CD14-positive monocyte (primary cell): ENCODE data around the gene PARP9. TPM values are rescaled to one million over a fixed set of nuclear protein-coding genes. Genes with fewer than 3 reads are reported as not detected.
A peak's percentile ranks its signal among the peaks of the same experiment; 100 is the strongest.

Experiments
- DNase-seq, 3 donors: peaks; one replicate each; pipeline ENCODE4 v3.0.0-alpha.2; 2011 to 2022
- H2AFZ ChIP-seq: 2 replicates; pipeline ENCODE4 v1.6.0; 2012; ENCODE audit warnings: mild to moderate bottlenecking, low read depth, low read length, inconsistent platforms; ENCODE audit not compliant: insufficient read depth, poor library complexity, severe bottlenecking
- H3K27ac ChIP-seq, 2 donors: 1 replicate in 1 of 2; 2 replicates in 1 of 2; pipeline ENCODE4 v1.5.1; 2012 to 2013; ENCODE audit warnings: low read length in 2 of 2, control low read depth in 1 of 2, inconsistent platforms in 1 of 2, low read depth in 1 of 2, mild to moderate bottlenecking in 1 of 2
- H3K27me3 ChIP-seq, 2 donors: one replicate each; pipeline versions ENCODE4 v1.6.0 to v1.6.1; 2011 to 2013; ENCODE audit warnings: low read length in 2 of 2; ENCODE audit not compliant: control insufficient read depth in 2 of 2, insufficient read depth in 2 of 2
- H3K36me3 ChIP-seq, 2 donors: replicated peaks in 1 of 2; 1 replicate in 1 of 2; 2 replicates in 1 of 2; pipeline versions ENCODE4 v1.5.1 to v1.6.1; 2012 to 2013; ENCODE audit warnings: low read length in 2 of 2, control low read depth in 1 of 2, inconsistent platforms in 1 of 2, mild to moderate bottlenecking in 1 of 2; ENCODE audit not compliant: insufficient read depth in 2 of 2, control insufficient read depth in 1 of 2
- H3K4me1 ChIP-seq, 2 donors: 1 replicate in 1 of 2; 2 replicates in 1 of 2; pipeline versions ENCODE4 v1.5.1 to v1.6.1; 2012 to 2013; ENCODE audit warnings: low read length in 2 of 2, control low read depth in 1 of 2, inconsistent platforms in 1 of 2, mild to moderate bottlenecking in 1 of 2, moderate library complexity in 1 of 2; ENCODE audit not compliant: insufficient read depth in 2 of 2, control insufficient read depth in 1 of 2
- H3K4me2 ChIP-seq: replicated peaks from 2 replicates; pipeline ENCODE3; 2012; ENCODE audit warnings: low read length, moderate library complexity, mild to moderate bottlenecking; ENCODE audit not compliant: poor library complexity, severe bottlenecking; ENCODE audit errors: extremely low read depth
- H3K4me3 ChIP-seq, 3 experiments: fragments of 200-600 bp in 1 of 3; sonication (generic) in 1 of 3; replicated peaks in 1 of 3; 1 replicate in 2 of 3; 2 replicates in 1 of 3; pipeline ENCODE4 v1.5.1; 2011 to 2013; ENCODE audit warnings: low read length in 3 of 3, mild to moderate bottlenecking in 3 of 3, control low read depth in 2 of 3, low read depth in 2 of 3, inconsistent platforms in 1 of 3, moderate library complexity in 1 of 3
- H3K79me2 ChIP-seq: 2 replicates; pipeline ENCODE4 v1.6.0; 2012; ENCODE audit warnings: mild to moderate bottlenecking, control low read depth, inconsistent platforms, low read length, moderate library complexity; ENCODE audit not compliant: insufficient read depth
- H3K9ac ChIP-seq: 2 replicates; pipeline ENCODE4 v1.6.0; 2017; ENCODE audit warnings: low read length, mild to moderate bottlenecking; ENCODE audit not compliant: insufficient read depth, poor library complexity, severe bottlenecking
- H3K9me3 ChIP-seq, 2 donors: replicated peaks in 1 of 2; 1 replicate in 1 of 2; 2 replicates in 1 of 2; pipeline versions ENCODE4 v1.5.1 to v1.6.1; 2012 to 2013; ENCODE audit warnings: low read length in 2 of 2, control low read depth in 1 of 2; ENCODE audit not compliant: control insufficient read depth in 1 of 2, insufficient read depth in 1 of 2
- H4K20me1 ChIP-seq: 2 replicates; pipeline ENCODE4 v1.6.0; 2012; ENCODE audit warnings: mild to moderate bottlenecking, low read length, control low read depth, moderate library complexity; ENCODE audit not compliant: insufficient read depth
- H3K27ac Mint-ChIP-seq, 7 donors: one replicate each; pipeline ENCODE4 v1.8.0; 2020; ENCODE audit warnings: mild to moderate bottlenecking in 7 of 7, mixed read lengths in 7 of 7, moderate library complexity in 6 of 7, inconsistent platforms in 2 of 7
- H3K27me3 Mint-ChIP-seq, 3 donors: one replicate each; pipeline ENCODE4 v1.8.0; 2021 to 2022; ENCODE audit warnings: low read depth in 3 of 3, mild to moderate bottlenecking in 3 of 3, mixed read lengths in 3 of 3, moderate library complexity in 3 of 3, inconsistent platforms in 1 of 3
- H3K36me3 Mint-ChIP-seq, 2 donors: one replicate each; pipeline ENCODE4 v1.8.0; 2020; ENCODE audit warnings: mixed read lengths in 2 of 2, inconsistent platforms in 1 of 2, mild to moderate bottlenecking in 1 of 2
- H3K4me1 Mint-ChIP-seq: one replicate; pipeline ENCODE4 v1.8.0; 2020; ENCODE audit warnings: mild to moderate bottlenecking, mixed read lengths
- H3K4me3 Mint-ChIP-seq, 2 donors: one replicate each; pipeline ENCODE4 v1.8.0; 2020; ENCODE audit warnings: mild to moderate bottlenecking in 2 of 2, mixed read lengths in 2 of 2, moderate library complexity in 1 of 2
- H3K9me3 Mint-ChIP-seq, 7 donors: one replicate each; pipeline ENCODE4 v1.8.0; 2020 to 2022; ENCODE audit warnings: mixed read lengths in 7 of 7, mild to moderate bottlenecking in 6 of 7, moderate library complexity in 6 of 7, inconsistent platforms in 2 of 7
- CTCF ChIP-seq: fragments of 200-600 bp; IDR thresholded peaks from one replicate; pipeline ENCODE4 v1.8.0; 2022; ENCODE audit warnings: antibody characterized with exemption, mild to moderate bottlenecking
- WGBS: methylation state at CpG from one replicate; pipeline ENCODE4 v1.1.5; 2013; ENCODE audit warnings: missing lambda C conversion rate; ENCODE audit not compliant: insufficient coverage; 5-methylcytosine and 5-hydroxymethylcytosine counted together
- intact Hi-C, 2 donors: fragments of 100-400 bp; cut with micrococcal nuclease; formaldehyde crosslinking; loops; one replicate each; pipeline versions ENCODE4 v1.15.0 to v1.15.1; 2023
- polyA plus RNA-seq, 3 donors: library from polyadenylated mRNA; depleted of rRNA in 1 of 3; unstranded in 2 of 3; stranded (reverse) in 1 of 3; fragments of 300-500 nt in 2 of 3; fragments of >200 nt in 1 of 3; fragmentation: Illumina TruSeq in 2 of 3; gene quantifications; 1 replicate in 2 of 3; 2 replicates in 1 of 3; pipeline ENCODE4 v1.2.3, GENCODE V29; 2012 to 2021

Gene PARP9
- polyA plus RNA-seq, 3 donors, result 31.4 to 43.3 (median 34.4) TPM

DNA sequence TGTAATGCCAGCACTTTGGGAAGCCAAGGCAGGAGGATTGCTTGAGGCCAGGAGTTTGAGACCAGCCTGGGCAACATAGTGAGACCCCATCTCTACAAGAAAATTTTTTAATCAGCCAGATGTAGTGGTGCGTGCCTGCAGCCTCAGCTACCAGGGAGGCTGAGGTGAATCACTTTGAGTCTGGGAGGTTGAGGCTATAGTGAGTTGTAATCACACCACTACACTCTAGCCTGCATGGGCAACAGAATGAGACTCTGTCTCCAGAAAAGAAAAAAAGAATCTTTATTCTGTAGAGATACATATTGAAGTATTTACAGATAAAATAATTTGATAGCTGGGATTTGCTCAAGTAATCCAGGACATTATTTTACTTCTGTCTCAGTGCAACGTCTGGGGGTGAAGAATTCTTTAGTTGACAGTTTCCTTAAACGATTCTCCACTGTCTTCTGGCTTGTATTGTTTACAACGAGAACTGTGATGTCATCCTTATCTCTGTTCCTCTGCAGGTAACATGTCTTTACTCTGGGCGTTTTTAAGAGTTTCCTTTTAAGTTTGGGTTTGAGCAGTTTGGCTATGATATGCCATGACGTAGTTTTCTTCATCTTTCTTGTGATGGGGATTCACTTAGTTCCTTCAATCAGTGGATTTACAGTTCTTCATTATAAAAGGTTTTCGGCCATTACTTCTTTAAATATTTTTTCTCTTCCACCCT, 75.7 kb downstream of the PARP9 start:
- intact Hi-C loops, result no loop called here
- no peaks in the 10 kb centered on the region for H3K9me3 ChIP-seq
- Mint-ChIP-seq H3K4me3 (no peak overlapping the region), H3K9me3 (no peaks in the 10 kb centered on the region), H3K27ac (peak overlapping the region in 1 of 7 donors; percentile 41), H3K4me1 (peaks cover 5% of the 10 kb centered on the region), H3K27me3 (no peaks in the 10 kb centered on the region), H3K36me3 (peaks cover 36 to 44% of the 10 kb centered on the region in 2 donors)
- H3K9ac ChIP-seq, result no peak overlapping the region
- peaks cover 15% of the 10 kb centered on the region for H3K79me2 ChIP-seq
- 94% methylated on average over 3 of the region's 7 CpGs for WGBS
- no peak for TF ChIP-seq CTCF
- no peak for DNase-seq
- peaks cover 42% of the 10 kb centered on the region for H4K20me1 ChIP-seq
- no peaks in the 10 kb centered on the region for H3K4me1 ChIP-seq
- no peak overlapping the region for H3K4me3 ChIP-seq
- H3K36me3 ChIP-seq, result peaks cover 18 to 77% of the 10 kb centered on the region in 2 donors
- no peak overlapping the region for H3K4me2 ChIP-seq
- H3K27me3 ChIP-seq, result no peaks in the 10 kb centered on the region
- H3K27ac ChIP-seq, result no peak overlapping the region
- H2AFZ ChIP-seq, result no peak overlapping the region

GRCh38 chr3:122484985-122485384, 79.1 kb downstream of the PARP9 start:
- 29% methylated on average over 3 of the region's 5 CpGs for WGBS

More at GRCh38 chr3:122484985-122485384, 79.1 kb downstream of the PARP9 start:
- Mint-ChIP-seq H3K36me3 (peaks cover 26 to 35% of the 10 kb centered on the region in 2 donors), H3K9me3 (no peaks in the 10 kb centered on the region), H3K27me3 (no peaks in the 10 kb centered on the region), H3K27ac (peak overlapping the region in 3 of 7 donors; percentile 10 to 19 (median 11)), H3K4me1 (peaks cover 5% of the 10 kb centered on the region), H3K4me3 (no peak overlapping the region)
- H3K27ac ChIP-seq, result no peak overlapping the region
- peaks cover 3 to 48% of the 10 kb centered on the region in 2 donors for H3K36me3 ChIP-seq
- no peaks in the 10 kb centered on the region for H3K9me3 ChIP-seq
- H3K9ac ChIP-seq, result no peak overlapping the region
- no peak overlapping the region for H3K4me3 ChIP-seq
- H3K4me2 ChIP-seq, result no peak overlapping the region
- H3K27me3 ChIP-seq, result no peaks in the 10 kb centered on the region
- intact Hi-C loops, result no loop called here
- H3K79me2 ChIP-seq, result peaks cover 33% of the 10 kb centered on the region
- no peaks in the 10 kb centered on the region for H3K4me1 ChIP-seq
- H4K20me1 ChIP-seq, result peaks cover 70% of the 10 kb centered on the region
- H2AFZ ChIP-seq, result no peak overlapping the region
- no peak for DNase-seq
- TF ChIP-seq CTCF, result no peak
